Thymus (tissue), 11 donors: Measurements from ENCODE around the gene SELENOS. TPM values are rescaled to one million over a fixed set of nuclear protein-coding genes. Genes with fewer than 3 reads are reported as not detected.
"Not testable (repeated sequence)": the region's sequence is repeated elsewhere in the genome, so short reads cannot be mapped to it uniquely, and the experiment has no call there.

Experiments
- DNase-seq, 9 donors: peaks; one replicate each; pipeline ENCODE4 v3.0.0-alpha.2; 2013; ENCODE audit warnings: low spot score in 9 of 9, low read depth in 6 of 9, missing footprints in 1 of 9
- H3K27ac ChIP-seq, 2 donors: one replicate each; pipeline ENCODE4 v1.5.1; 2013; ENCODE audit warnings: control low read depth in 1 of 2, low read depth in 1 of 2, low read length in 1 of 2, mild to moderate bottlenecking in 1 of 2, moderate library complexity in 1 of 2
- H3K27me3 ChIP-seq, 2 donors: one replicate each; pipeline ENCODE4 v1.5.1; 2013; ENCODE audit warnings: low read length in 1 of 2; ENCODE audit not compliant: control insufficient read depth in 2 of 2, insufficient read depth in 1 of 2
- H3K36me3 ChIP-seq, 2 donors: one replicate each; pipeline ENCODE4 v1.5.1; 2013; ENCODE audit warnings: low read length in 1 of 2, mild to moderate bottlenecking in 1 of 2, moderate library complexity in 1 of 2; ENCODE audit not compliant: control insufficient read depth in 2 of 2, insufficient read depth in 2 of 2
- H3K4me1 ChIP-seq, 2 donors: one replicate each; pipeline ENCODE4 v1.5.1; 2013; ENCODE audit warnings: low read length in 2 of 2; ENCODE audit not compliant: control insufficient read depth in 2 of 2, insufficient read depth in 2 of 2
- H3K4me3 ChIP-seq, 2 donors: one replicate each; pipeline ENCODE4 v1.5.1; 2013; ENCODE audit warnings: low read length in 2 of 2, control low read depth in 1 of 2, mild to moderate bottlenecking in 1 of 2
- H3K9me3 ChIP-seq, 2 donors: one replicate each; pipeline ENCODE4 v1.5.1; 2013; ENCODE audit warnings: low read length in 1 of 2, mild to moderate bottlenecking in 1 of 2; ENCODE audit not compliant: control insufficient read depth in 2 of 2, insufficient read depth in 1 of 2
- WGBS: extraction: QIAGEN DNeasy Blood & Tissue Kit; methylation state at CpG from one replicate; pipeline ENCODE4 v1.1.7; 2013; 5-methylcytosine and 5-hydroxymethylcytosine counted together
- polyA plus RNA-seq: library from polyadenylated mRNA; stranded (reverse); fragments of 200-250 nt; gene quantifications from one replicate; pipeline ENCODE4 v1.2.3, GENCODE V29; 2013
- total RNA-seq: library from RNA; stranded (reverse); fragments of 120-200 nt; gene quantifications from one replicate; pipeline ENCODE4 v1.2.4, GENCODE V29; 2013
- donor health status: healthy.

Gene SELENOS
- total and polyA plus RNA-seq, 2 donors = 26.4 to 64.5 TPM

DNA sequence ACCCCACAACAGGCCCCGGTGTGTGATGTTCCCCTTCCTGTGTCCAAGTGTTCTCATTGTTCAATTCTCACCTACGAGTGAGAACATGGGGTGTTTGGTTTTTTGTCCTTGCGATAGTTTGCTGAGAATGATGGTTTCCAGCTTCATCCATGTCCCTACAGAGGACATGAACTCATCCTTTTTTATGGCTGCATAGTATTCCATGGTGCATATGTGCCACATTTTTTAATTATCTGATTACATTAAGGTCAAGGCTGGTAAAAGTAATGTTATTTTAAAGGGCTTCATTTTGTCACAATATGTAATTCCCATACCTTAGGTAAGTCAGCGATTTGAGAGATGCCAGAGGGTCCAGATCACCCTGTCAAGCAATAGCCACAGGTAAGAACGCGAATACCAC lies 10.1 kb upstream of the SELENOS start:
- DNase-seq, H3K27ac ChIP-seq, H3K4me1 ChIP-seq, H3K4me3 ChIP-seq, H3K27me3 ChIP-seq, H3K9me3 ChIP-seq: not testable (repeated sequence)
- 98% methylated on average over 6 of the region's 6 CpGs for WGBS
- H3K36me3 ChIP-seq = peaks cover 28 to 76% of the 10 kb centered on the region in 2 donors

DNA sequence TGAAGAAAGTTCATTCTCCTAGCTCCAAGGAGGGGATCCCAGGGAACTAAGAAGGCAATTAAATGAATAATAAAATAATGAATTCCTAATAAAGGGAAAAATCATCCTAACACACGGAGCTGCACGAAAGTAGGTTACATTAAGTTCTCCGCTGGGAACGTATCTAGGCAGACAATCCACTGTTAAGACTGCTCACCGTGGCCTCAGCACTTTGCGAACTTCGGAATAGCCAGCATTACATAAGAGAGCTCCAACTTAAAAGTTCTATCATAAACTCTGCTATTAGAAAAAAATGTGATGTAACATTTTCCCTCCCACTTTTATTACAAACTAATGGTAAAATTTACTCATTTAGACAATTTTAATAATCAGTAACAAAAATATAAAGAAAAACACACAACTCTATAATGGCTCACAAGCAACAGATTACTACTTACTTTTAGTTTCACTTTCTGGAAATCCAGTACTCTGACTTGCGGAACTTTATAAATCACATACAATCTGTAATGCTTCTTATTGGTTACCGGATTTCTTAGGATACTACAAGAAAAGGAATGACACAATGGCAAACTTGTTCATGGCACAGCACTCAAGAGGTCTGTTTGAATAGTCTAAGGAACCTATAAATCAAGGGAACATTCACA lies 9.3 kb upstream of the SELENOS start:
- Histone ChIP-seq H3K4me1 (no peaks in the 10 kb centered on the region), H3K27ac (no peak overlapping the region), H3K27me3 (no peaks in the 10 kb centered on the region), H3K9me3 (no peaks in the 10 kb centered on the region), H3K4me3 (no peak overlapping the region), H3K36me3 (peaks cover 32 to 77% of the 10 kb centered on the region in 2 donors)
- DNase-seq = no peak
- WGBS = 95% methylated on average over 9 of the region's 9 CpGs

DNA sequence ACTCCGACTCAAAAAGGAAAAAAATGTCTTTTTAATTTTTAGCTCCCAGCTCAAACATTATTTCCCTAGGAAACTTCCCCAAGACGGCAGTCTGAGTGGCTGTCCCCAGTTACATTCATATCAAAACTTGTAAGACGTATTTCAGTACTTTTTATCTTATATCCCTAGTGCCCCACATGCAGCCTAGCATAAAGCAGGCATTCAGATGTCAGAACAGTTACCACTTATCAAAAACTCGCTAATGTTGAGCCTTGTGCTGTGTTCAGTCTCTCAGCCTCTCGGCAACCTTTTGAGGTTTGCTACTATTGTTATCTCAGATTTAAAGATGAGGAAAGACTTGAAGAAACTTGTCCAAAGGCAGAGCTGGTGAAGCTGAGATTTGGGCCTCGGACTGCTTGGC lies 6.6 kb upstream of the SELENOS start:
- Histone ChIP-seq H3K27me3 (no peaks in the 10 kb centered on the region), H3K4me3 (no peak overlapping the region), H3K9me3 (no peaks in the 10 kb centered on the region), H3K4me1 (no peaks in the 10 kb centered on the region), H3K27ac (no peak overlapping the region), H3K36me3 (peaks cover 40 to 75% of the 10 kb centered on the region in 2 donors)
- WGBS = 98% methylated on average over 6 of the region's 6 CpGs
- DNase-seq = no peak

DNA sequence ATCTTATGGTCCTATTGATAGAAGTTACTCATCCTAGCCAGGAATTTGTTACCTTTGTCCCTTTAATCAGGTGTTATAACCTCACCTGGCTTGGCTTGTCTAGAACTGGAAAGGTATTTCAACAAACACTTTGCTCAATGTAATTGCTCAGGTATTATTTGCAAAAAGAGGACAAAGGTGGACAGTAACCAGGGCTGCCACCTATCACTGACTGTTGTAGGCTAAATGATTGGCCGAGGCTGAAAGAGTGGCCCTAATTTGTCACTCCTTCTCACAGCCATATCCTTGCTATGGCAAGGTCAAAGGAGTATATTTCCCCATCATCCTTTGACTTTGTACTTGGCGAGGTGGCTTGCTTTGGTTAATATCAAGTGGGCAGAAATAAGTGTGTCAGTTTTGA lies 2.7 kb upstream of the SELENOS start:
- DNase-seq = no peak
- Histone ChIP-seq H3K4me3 (no peak overlapping the region), H3K27me3 (no peaks in the 10 kb centered on the region), H3K4me1 (peaks cover 9 to 11% of the 10 kb centered on the region in 2 donors), H3K36me3 (peaks cover 28 to 46% of the 10 kb centered on the region in 2 donors), H3K9me3 (no peaks in the 10 kb centered on the region), H3K27ac (no peak overlapping the region)
- WGBS = 97% methylated on average over 2 of the region's 2 CpGs

DNA sequence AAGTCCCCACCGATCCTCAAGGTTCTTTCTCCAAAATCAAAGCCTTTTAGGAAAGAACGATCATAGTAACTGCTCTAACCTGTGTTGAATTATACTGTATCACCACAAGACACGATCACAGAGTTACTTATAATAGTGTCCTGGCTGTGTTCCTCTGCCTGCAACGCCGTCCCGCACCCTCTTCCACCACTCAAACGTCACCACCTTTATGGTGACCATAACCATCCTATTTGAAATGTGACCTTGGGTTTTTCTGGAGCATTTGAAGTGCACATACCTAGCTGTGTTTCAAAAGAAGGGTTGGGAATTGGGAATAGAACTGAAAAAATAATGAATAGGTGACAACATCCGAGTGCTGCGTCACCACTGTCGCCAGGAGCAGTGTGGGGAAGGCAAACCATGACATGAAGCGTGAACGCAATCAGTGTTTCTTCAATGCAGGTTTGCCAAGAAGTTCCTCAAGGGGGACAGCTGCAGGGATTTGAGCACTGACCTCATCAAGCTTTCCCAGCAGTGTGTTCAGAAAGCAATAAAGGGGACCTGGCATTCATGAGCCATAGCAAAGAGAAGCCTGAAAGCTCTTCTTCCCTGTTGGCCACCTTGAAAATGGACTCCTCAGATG lies 769 bp upstream of the SELENOS start:
- Histone ChIP-seq H3K27me3 (no peaks in the 10 kb centered on the region), H3K27ac (no peak overlapping the region), H3K36me3 (peaks cover 26 to 49% of the 10 kb centered on the region in 2 donors), H3K4me1 (peaks cover 9 to 11% of the 10 kb centered on the region in 2 donors), H3K4me3 (peak overlapping the region; percentile 37 to 95), H3K9me3 (no peaks in the 10 kb centered on the region)
- WGBS = 94% methylated on average over 12 of the region's 12 CpGs
- DNase-seq = no peak

DNA sequence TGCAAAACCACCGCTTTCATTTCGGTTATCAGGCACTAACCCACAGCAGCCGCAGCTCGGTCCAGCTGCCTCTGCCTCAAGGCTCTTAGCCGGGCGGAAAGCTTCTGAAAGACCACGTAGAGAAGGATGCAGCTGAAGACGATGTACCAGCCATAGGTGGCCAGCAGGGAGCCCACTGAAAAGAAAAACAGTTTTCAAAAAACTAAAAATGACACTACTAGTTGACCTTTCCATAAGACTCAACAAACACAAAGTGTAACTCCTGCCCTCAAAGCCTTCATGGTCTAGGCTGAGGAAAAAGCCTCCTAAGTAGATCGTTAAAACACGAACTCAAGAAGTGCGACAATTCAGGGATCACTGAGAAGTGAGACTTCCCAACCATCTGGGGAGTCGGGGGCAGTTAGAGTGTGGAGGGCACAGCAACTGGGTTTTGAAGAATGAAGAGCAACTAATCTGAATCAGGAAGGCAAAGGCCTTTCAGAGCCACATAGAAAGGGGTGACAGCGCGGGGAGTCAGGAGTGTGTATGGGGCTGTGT lies 716 bp downstream of the SELENOS start:
- Histone ChIP-seq H3K27me3 (no peaks in the 10 kb centered on the region), H3K4me1 (peaks cover 9 to 11% of the 10 kb centered on the region in 2 donors), H3K9me3 (no peaks in the 10 kb centered on the region), H3K4me3 (peak overlapping the region; percentile 74 to 95), H3K36me3 (peaks cover 33 to 48% of the 10 kb centered on the region in 2 donors), H3K27ac (peak overlapping the region; percentile 51 to 81)
- 24% methylated on average over 14 of the region's 14 CpGs for WGBS
- peak in 1 of 9 donors; percentile 34 for DNase-seq

DNA sequence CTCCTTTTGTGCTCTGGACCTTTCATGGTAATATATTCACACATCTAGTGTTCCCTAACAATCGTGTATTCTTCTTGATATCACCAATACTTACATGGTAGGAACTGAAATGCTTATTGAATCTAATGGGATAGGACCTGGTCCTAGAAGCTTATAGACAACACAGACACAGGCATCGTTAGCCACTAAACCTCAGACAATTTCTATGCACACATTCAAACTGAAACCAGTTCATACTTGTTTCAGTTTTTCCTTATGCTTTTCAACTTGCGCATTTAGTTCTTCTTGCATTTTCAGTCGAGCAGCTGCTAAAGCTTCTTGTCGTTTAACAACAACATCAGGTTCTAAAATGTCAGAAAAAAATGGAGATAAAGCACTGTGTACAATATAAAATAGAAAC lies 2.3 kb downstream of the SELENOS start:
- Histone ChIP-seq H3K27ac (no peak overlapping the region), H3K9me3 (no peaks in the 10 kb centered on the region), H3K36me3 (peaks cover 38 to 51% of the 10 kb centered on the region in 2 donors), H3K4me3 (no peak overlapping the region), H3K4me1 (peaks cover 9 to 11% of the 10 kb centered on the region in 2 donors), H3K27me3 (no peaks in the 10 kb centered on the region)
- no peak for DNase-seq
- 95% methylated on average over 5 of the region's 5 CpGs for WGBS

DNA sequence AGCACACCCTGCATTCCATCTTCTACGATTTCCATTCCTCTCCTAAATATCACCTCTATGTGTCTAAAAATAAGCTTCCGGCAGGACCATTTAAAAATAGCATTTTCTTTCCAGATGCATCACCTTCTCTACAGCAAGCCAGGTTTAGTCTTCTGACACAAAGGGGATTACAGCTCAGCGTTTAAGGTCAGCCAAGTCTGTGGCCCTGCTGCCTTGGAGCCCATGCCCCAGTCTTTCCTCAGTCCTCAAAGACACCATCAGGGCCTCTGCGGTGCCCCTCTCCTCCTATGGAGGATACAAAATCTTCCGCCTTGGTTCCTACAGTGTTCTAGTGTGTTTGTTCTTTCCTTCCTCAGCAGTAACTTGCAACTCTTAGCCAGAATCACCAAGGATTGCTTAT lies 3.8 kb downstream of the SELENOS start:
- peaks cover 9 to 11% of the 10 kb centered on the region in 2 donors for H3K4me1 ChIP-seq
- no peak for DNase-seq
- peaks cover 41 to 50% of the 10 kb centered on the region in 2 donors for H3K36me3 ChIP-seq
- no peaks in the 10 kb centered on the region for H3K9me3 ChIP-seq
- no peak overlapping the region for H3K4me3 ChIP-seq
- no peaks in the 10 kb centered on the region for H3K27me3 ChIP-seq
- no peak overlapping the region for H3K27ac ChIP-seq
- whole genome bisulfite sequencing = 86% methylated on average over 5 of the region's 5 CpGs

DNA sequence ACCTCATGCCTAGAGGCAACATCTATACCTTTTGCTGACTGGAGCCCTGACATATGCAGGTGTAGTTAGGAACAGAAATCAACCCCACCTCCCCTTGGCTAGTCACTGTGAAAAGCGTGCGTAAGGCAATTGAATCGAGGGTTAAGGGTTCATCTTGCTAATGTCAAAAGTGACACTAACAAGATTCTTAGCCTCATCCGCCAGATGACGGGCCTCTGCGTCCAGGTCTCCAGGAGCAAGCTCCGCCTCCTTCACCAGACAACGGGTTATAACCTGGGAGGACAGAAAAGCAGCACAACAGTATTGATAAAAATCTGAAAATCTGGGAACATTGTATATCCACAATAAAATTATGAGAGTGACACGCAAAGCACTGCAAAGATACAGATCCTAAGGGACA lies 4.7 kb downstream of the SELENOS start:
- Histone ChIP-seq H3K27ac (no peak overlapping the region), H3K27me3 (no peaks in the 10 kb centered on the region), H3K4me1 (peaks cover 6 to 7% of the 10 kb centered on the region in 2 donors), H3K4me3 (no peak overlapping the region), H3K9me3 (no peaks in the 10 kb centered on the region), H3K36me3 (peaks cover 41 to 50% of the 10 kb centered on the region in 2 donors)
- DNase-seq = no peak
- WGBS = 97% methylated on average over 9 of the region's 9 CpGs
